A549 (cell line): ENCODE measurements around the gene OPCML. TPM values are rescaled to one million over a fixed set of nuclear protein-coding genes. Genes with fewer than 3 reads are reported as not detected.

ENCODE experiments used
- ATAC-seq, 2 experiments: fragments of 200-7000 bp in 1 of 2; fragments of >200 bp in 1 of 2; cut with Nextera tagmentation in 1 of 2; cut with Tn5 transposase in 1 of 2; 3 replicates each; pipeline versions ENCODE4 v1.8.0 to v1.9.1; 2018 to 2020; ENCODE audit warnings: mild to moderate bottlenecking in 1 of 2, moderate library complexity in 1 of 2
- CTCF ChIA-PET: fragments of 300-600 bp; sonication (Branson Sonifier 250); formaldehyde crosslinking; extraction: SDS; loops from one replicate; lab custom pipeline; 2021; ENCODE audit warnings: antibody characterized with exemption, inconsistent platforms; lab: Yijun Ruan, JAX
- POLR2A ChIA-PET: fragments of 350-600 bp; formaldehyde crosslinking; extraction: SDS; loops from one replicate; lab custom pipeline; 2021; ENCODE audit warnings: antibody characterized with exemption, inconsistent platforms; lab: Yijun Ruan, JAX
- DNase-seq, 2 experiments: peaks; one replicate each; pipeline versions ENCODE4 v3.0.0 to v3.0.0-alpha.2; 2011 to 2016; ENCODE audit warnings: low read depth in 1 of 2, low spot score in 1 of 2
- FAIRE-seq: peaks from 2 replicates; lab custom pipeline; 2011; peaks lifted over from hg19 to GRCh38; lab: Jason Lieb, UNC
- H3K27ac ChIP-seq, 2 experiments: fragments of >200 bp; sonication (Bioruptor Twin); formaldehyde crosslinking; 3 replicates each; pipeline ENCODE4 v1.5.1; 2016 to 2017
- H3K4me1 ChIP-seq: fragments of >200 bp; sonication (Bioruptor Twin); formaldehyde crosslinking; 3 replicates; pipeline ENCODE4 v1.6.1; 2016
- H3K4me2 ChIP-seq: fragments of >200 bp; sonication (Bioruptor Twin); formaldehyde crosslinking; 3 replicates; pipeline ENCODE4 v1.6.1; 2016
- H3K4me3 ChIP-seq: fragments of >200 bp; sonication (Bioruptor Twin); formaldehyde crosslinking; 3 replicates; pipeline ENCODE4 v1.5.1; 2016
- H3K9me3 ChIP-seq: fragments of >200 bp; sonication (Bioruptor Twin); formaldehyde crosslinking; 3 replicates; pipeline ENCODE4 v1.6.1; 2016
- ATOH8 ChIP-seq: fragments of 250-450 bp; sonication (Bioruptor Pico); IDR thresholded peaks from 2 replicates; pipeline ENCODE4 v1.5.0; 2020; ENCODE audit warnings: low read depth, mild to moderate bottlenecking, moderate library complexity
- CHD2 ChIP-seq: fragments of 150-350 bp; IDR thresholded peaks from 2 replicates; pipeline ENCODE4 v1.6.1; 2014; ENCODE audit warnings: low read length; ENCODE audit not compliant: partially characterized antibody
- CHD4 ChIP-seq: fragments of 200-600 bp; sonication (generic); IDR thresholded peaks from 2 replicates; pipeline ENCODE4 v1.6.1; 2016; ENCODE audit warnings: antibody characterized with exemption, mild to moderate bottlenecking, borderline replicate concordance
- EHF ChIP-seq: fragments of 250-450 bp; sonication (Bioruptor Pico); IDR thresholded peaks from 2 replicates; pipeline ENCODE4 v1.5.0; 2020; ENCODE audit warnings: mild to moderate bottlenecking
- EP300 ChIP-seq, 2 experiments: fragments of >200 bp; sonication (Bioruptor Twin); formaldehyde crosslinking; IDR thresholded peaks; 2 replicates in 1 of 2; 3 replicates in 1 of 2; pipeline ENCODE4 v1.6.1; 2016 to 2017
- FOSB ChIP-seq: fragments of 250-450 bp; sonication (Bioruptor Pico); IDR thresholded peaks from 2 replicates; pipeline ENCODE4 v1.5.0; 2020; ENCODE audit warnings: mild to moderate bottlenecking, moderate library complexity
- FOSL2 ChIP-seq, 2 experiments: fragments of 450-650 bp in 1 of 2; fragments of >200 bp in 1 of 2; sonication (Bioruptor Twin) in 1 of 2; formaldehyde crosslinking; IDR thresholded peaks; 2 replicates each; pipeline versions ENCODE4 v1.5.0 to v1.6.1; 2016 to 2020; ENCODE audit warnings: mild to moderate bottlenecking in 1 of 2, moderate library complexity in 1 of 2
- HES2 ChIP-seq: fragments of >200 bp; sonication (Bioruptor Twin); formaldehyde crosslinking; IDR thresholded peaks from 2 replicates; pipeline ENCODE4 v1.6.1; 2016
- HEYL ChIP-seq: fragments of 250-450 bp; sonication (Bioruptor Pico); IDR thresholded peaks from 2 replicates; pipeline ENCODE4 v1.8.0; 2021; ENCODE audit warnings: mild to moderate bottlenecking, moderate library complexity
- HOXB5 ChIP-seq: fragments of 250-450 bp; sonication (Bioruptor Pico); IDR thresholded peaks from 2 replicates; pipeline ENCODE4 v1.5.0; 2020; ENCODE audit warnings: mild to moderate bottlenecking, moderate library complexity
- JUNB ChIP-seq: fragments of >200 bp; sonication (Bioruptor Twin); formaldehyde crosslinking; IDR thresholded peaks from 2 replicates; pipeline ENCODE4 v1.6.1; 2016
- KDM5A ChIP-seq: fragments of 200-600 bp; sonication (generic); IDR thresholded peaks from 2 replicates; pipeline ENCODE4 v1.6.1; 2016; ENCODE audit warnings: antibody characterized with exemption, mild to moderate bottlenecking
- MAFK ChIP-seq: fragments of 450-650 bp; IDR thresholded peaks from 2 replicates; pipeline ENCODE4 v1.6.1; 2014; ENCODE audit not compliant: partially characterized antibody
- MAZ ChIP-seq: fragments of 150-350 bp; IDR thresholded peaks from 2 replicates; pipeline ENCODE4 v1.6.1; 2014; ENCODE audit warnings: antibody characterized with exemption, low read depth, low read length, borderline replicate concordance
- NR3C1 ChIP-seq: fragments of >200 bp; sonication (Bioruptor Twin); formaldehyde crosslinking; IDR thresholded peaks from 3 replicates; pipeline ENCODE4 v1.6.1; 2017
- PBX3 ChIP-seq: IDR thresholded peaks from 2 replicates; pipeline ENCODE4 v1.6.1; 2012
- PHF8 ChIP-seq: fragments of 200-600 bp; sonication (generic); IDR thresholded peaks from 2 replicates; pipeline ENCODE4 v1.6.1; 2016; ENCODE audit warnings: low read depth, mild to moderate bottlenecking, antibody characterized with exemption, moderate library complexity, borderline replicate concordance
- RARB ChIP-seq: fragments of 250-450 bp; sonication (Bioruptor Pico); IDR thresholded peaks from 2 replicates; pipeline ENCODE4 v1.8.0; 2021; ENCODE audit warnings: mild to moderate bottlenecking, moderate library complexity
- RCOR1 ChIP-seq: fragments of 150-350 bp; IDR thresholded peaks from 2 replicates; pipeline ENCODE4 v1.6.1; 2014; ENCODE audit warnings: antibody characterized with exemption, low read length, low read depth
- RFX5 ChIP-seq: fragments of 450-650 bp; IDR thresholded peaks from 2 replicates; pipeline ENCODE4 v1.7.1; 2014; ENCODE audit warnings: antibody characterized with exemption, mild to moderate bottlenecking, moderate library complexity
- SREBF2 ChIP-seq: fragments of 450-650 bp; IDR thresholded peaks from 2 replicates; pipeline ENCODE4 v1.6.1; 2014; ENCODE audit warnings: mild to moderate bottlenecking, moderate library complexity
- ZNF302 ChIP-seq: fragments of 250-450 bp; sonication (Bioruptor Pico); IDR thresholded peaks from 2 replicates; pipeline ENCODE4 v1.9.0; 2021; ENCODE audit warnings: inconsistent platforms, mild to moderate bottlenecking, moderate library complexity
- ZSCAN20 ChIP-seq: fragments of 250-450 bp; sonication (Bioruptor Pico); IDR thresholded peaks from 2 replicates; pipeline ENCODE4 v1.8.0; 2022; ENCODE audit warnings: mild to moderate bottlenecking, moderate library complexity
- WGBS: methylation state at CpG from one replicate; pipeline ENCODE4 v1.1.6; 2017; ENCODE audit errors: missing lambda C conversion rate; 5-methylcytosine and 5-hydroxymethylcytosine counted together
- polyA plus RNA-seq, 4 experiments: library from polyadenylated mRNA; depleted of rRNA in 3 of 4; stranded (reverse); fragments of >200 nt; fragmentation: RNase III in 1 of 4; extraction: RNeasy Plus Mini Kit Qiagen cat#74134 plus additional on column Dnase treatment in 1 of 4; gene quantifications; 2 replicates in 3 of 4; 3 replicates in 1 of 4; pipeline ENCODE4 v1.2.3, GENCODE V29; 2011 to 2017
- TF ChIP-seq, protein P1 (sequence below): fragments of 250-450 bp; sonication (Bioruptor Pico); IDR thresholded peaks from 2 replicates; pipeline ENCODE4 v1.5.0; 2021; ENCODE audit warnings: mild to moderate bottlenecking, moderate library complexity, borderline replicate concordance
- TF ChIP-seq, protein P2 (sequence below): fragments of 450-650 bp; IDR thresholded peaks from 2 replicates; pipeline ENCODE4 v1.6.1; 2014; ENCODE audit warnings: antibody characterized with exemption

The OPCML gene
- polyA plus RNA-seq, 2 of the 4 experiments (the other 2 are of a cell fraction): not detected

DNA sequence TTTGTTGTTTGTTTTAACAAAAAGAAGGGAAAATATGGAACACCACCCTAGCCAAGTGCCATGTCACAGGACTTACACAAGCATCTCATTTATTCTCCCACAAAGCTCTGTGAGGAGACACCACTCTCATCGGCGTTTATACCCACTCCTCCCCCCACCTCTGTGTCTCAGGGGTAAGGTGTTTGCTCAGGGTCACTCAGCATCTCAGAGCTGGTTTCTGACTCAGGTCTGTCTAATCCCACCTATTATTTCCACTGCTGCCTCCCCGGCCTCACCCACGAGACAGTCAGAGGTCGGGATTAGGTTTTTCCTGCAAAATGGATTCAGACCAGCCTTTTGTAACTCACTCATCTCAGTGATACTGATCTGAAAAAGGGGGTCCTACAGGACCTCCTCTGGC, 786.0 kb downstream of the OPCML start:
- WGBS: 17% methylated on average over 5 of the region's 5 CpGs
- TF ChIP-seq NR3C1 (no peak), PBX3 (no peak), ZSCAN20 (CRISPR knock-in tag) (no peak), CHD4 (no peak), RARB (CRISPR knock-in tag) (no peak), RCOR1 (no peak), FOSB (CRISPR knock-in tag) (no peak), HES2 (no peak), RFX5 (no peak), KDM5A (no peak), HOXB5 (no peak), EP300 (IDR thresholded peaks at IDR 0.05) (no peak), ATOH8 (CRISPR knock-in tag) (no peak), MAZ (no peak), SREBF2 (no peak), MAFK (no peak), ZNF302 (no peak)
- TF ChIP-seq, protein P1, sequence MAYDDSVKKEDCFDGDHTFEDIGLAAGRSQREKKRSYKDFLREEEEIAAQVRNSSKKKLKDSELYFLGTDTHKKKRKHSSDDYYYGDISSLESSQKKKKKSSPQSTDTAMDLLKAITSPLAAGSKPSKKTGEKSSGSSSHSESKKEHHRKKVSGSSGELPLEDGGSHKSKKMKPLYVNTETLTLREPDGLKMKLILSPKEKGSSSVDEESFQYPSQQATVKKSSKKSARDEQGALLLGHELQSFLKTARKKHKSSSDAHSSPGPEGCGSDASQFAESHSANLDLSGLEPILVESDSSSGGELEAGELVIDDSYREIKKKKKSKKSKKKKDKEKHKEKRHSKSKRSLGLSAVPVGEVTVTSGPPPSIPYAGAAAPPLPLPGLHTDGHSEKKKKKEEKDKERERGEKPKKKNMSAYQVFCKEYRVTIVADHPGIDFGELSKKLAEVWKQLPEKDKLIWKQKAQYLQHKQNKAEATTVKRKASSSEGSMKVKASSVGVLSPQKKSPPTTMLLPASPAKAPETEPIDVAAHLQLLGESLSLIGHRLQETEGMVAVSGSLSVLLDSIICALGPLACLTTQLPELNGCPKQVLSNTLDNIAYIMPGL (CRISPR knock-in tag): no peak

GRCh38 chr11:132745306-132745705, 787.0 kb downstream of the OPCML start:
- DNase-seq (no peak), FAIRE-seq (no peak), ATAC-seq (no peak)
- H3K27ac ChIP-seq: no peak overlapping the region
- no peaks in the 10 kb centered on the region for H3K4me1 ChIP-seq
- no peaks in the 10 kb centered on the region for H3K9me3 ChIP-seq
- ChIA-PET CTCF (no interaction called here), POLR2A (no interaction called here)
- TF ChIP-seq HEYL: no peak
- TF ChIP-seq, protein P2, sequence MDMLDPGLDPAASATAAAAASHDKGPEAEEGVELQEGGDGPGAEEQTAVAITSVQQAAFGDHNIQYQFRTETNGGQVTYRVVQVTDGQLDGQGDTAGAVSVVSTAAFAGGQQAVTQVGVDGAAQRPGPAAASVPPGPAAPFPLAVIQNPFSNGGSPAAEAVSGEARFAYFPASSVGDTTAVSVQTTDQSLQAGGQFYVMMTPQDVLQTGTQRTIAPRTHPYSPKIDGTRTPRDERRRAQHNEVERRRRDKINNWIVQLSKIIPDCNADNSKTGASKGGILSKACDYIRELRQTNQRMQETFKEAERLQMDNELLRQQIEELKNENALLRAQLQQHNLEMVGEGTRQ: no peak
- no peak for TF ChIP-seq RARB (CRISPR knock-in tag)
- TF ChIP-seq FOSL2 (IDR thresholded peaks at IDR 0.05): no peak
- no peak for TF ChIP-seq FOSL2 (CRISPR knock-in tag; IDR thresholded peaks at IDR 0.05)
- no peak for TF ChIP-seq EHF (CRISPR knock-in tag)
- TF ChIP-seq, protein P1 (CRISPR knock-in tag): no peak
- TF ChIP-seq PHF8: no peak
- no peak for TF ChIP-seq SREBF2
- no peak for TF ChIP-seq JUNB
- no peak for TF ChIP-seq CHD2
- no peak for TF ChIP-seq MAZ
- no peak overlapping the region for H3K4me3 ChIP-seq
- no peak overlapping the region for H3K4me2 ChIP-seq
- 0% methylated on average over 1 of the region's 1 CpG for WGBS

More for the DNA sequence above, 786.0 kb downstream of the OPCML start:
- Histone ChIP-seq H3K4me3 (no peak overlapping the region), H3K27ac (no peak overlapping the region), H3K9me3 (no peaks in the 10 kb centered on the region), H3K4me2 (no peak overlapping the region), H3K4me1 (no peaks in the 10 kb centered on the region)
- POLR2A ChIA-PET: no interaction called here
- no peak for DNase-seq
- FAIRE-seq: no peak
- CTCF ChIA-PET: interaction anchor here (0.6 kb wide), 1 partner anchor 100 kb away, joined by 3 read pairs; no protein-coding TSS in a partner anchor
- ATAC-seq: no peak
